CD4-positive, alpha-beta T cell treated with Interleukin-4 for 4 hours (primary cell): ENCODE measurements around the gene CGREF1.

Experiments
- DNase-seq: peaks from one replicate; pipeline ENCODE4 v3.0.0-alpha.2; 2020

Gene CGREF1, protein sequence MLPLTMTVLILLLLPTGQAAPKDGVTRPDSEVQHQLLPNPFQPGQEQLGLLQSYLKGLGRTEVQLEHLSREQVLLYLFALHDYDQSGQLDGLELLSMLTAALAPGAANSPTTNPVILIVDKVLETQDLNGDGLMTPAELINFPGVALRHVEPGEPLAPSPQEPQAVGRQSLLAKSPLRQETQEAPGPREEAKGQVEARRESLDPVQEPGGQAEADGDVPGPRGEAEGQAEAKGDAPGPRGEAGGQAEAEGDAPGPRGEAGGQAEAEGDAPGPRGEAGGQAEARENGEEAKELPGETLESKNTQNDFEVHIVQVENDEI

GRCh38 chr2:27118525-27119329 is at the start of gene CGREF1:
Gene CGREF1, minus strand, starts transcription at chr2:27119128. Its CDS starts 14,762 bp downstream, at chr2:27104366.
- no peak for DNase-seq

- DNase-seq = no peak
Measured at GRCh38 chr2:27164960-27165763, 46.2 kb upstream of the CGREF1 start.

- no peak for DNase-seq
Measured at GRCh38 chr2:27162151-27163121, 43.5 kb upstream of the CGREF1 start.

GRCh38 chr2:27160191-27160590 is 41.3 kb upstream of the CGREF1 start:
- no peak for DNase-seq

- no peak for DNase-seq
Measured at GRCh38 chr2:27159271-27159670, 40.3 kb upstream of the CGREF1 start.

- DNase-seq = no peak
Measured at GRCh38 chr2:27158468-27158867, 39.5 kb upstream of the CGREF1 start.

- DNase-seq = no peak
Measured at GRCh38 chr2:27155069-27155520, 36.2 kb upstream of the CGREF1 start.

DNA sequence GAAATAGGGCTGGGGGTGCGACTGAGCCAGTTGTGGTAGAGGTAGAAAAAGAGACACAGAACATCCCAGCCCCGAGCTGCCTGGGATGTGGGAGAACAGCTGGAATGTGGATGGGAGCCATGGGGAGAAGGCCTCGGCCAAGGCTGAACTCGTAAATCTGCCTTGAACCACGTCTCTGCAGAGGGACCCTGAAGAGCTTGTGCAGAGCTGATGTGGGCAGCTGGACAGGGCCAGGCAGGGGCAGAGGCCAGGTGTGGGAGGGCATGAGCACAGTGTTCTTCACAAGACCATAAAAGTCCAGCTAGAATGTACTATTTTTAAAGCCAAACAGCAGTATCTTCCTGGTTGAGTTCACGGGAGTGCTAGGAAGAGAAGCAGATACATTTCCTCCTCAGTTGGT is 35.6 kb upstream of the CGREF1 start:
- DNase-seq = no peak

DNA sequence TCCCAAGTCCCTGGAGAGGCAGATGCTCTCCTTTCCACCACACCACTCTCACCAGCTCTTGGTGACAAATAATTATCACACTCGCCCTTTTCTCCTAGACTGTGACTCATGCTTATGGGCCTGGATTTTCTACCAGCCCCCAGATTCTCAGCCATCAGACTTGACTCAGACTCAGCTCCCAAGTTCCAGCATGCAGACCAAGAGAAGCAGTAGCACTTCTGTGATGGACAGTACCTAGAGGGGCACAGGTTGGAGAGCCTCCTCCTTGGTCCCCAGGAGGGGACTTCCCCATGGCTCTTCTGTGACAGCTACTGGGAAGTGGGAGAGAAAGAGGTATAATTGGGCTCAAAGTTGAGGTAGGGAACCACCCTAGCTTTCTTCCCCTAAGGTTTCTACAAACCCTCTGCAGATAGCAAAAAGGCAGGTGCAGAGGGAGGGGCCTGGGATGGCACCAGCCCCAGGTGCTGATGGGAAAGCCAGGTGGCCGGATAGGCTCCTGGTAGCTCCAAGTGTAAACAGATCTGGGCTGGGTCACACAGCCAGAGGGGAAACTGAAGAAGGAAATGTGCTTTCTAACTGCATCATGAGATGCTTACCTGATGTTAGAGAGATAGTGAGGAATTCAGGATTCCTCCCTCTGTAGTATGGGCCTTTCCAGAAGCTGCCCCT is 34.0 kb upstream of the CGREF1 start:
- no peak for DNase-seq

DNA sequence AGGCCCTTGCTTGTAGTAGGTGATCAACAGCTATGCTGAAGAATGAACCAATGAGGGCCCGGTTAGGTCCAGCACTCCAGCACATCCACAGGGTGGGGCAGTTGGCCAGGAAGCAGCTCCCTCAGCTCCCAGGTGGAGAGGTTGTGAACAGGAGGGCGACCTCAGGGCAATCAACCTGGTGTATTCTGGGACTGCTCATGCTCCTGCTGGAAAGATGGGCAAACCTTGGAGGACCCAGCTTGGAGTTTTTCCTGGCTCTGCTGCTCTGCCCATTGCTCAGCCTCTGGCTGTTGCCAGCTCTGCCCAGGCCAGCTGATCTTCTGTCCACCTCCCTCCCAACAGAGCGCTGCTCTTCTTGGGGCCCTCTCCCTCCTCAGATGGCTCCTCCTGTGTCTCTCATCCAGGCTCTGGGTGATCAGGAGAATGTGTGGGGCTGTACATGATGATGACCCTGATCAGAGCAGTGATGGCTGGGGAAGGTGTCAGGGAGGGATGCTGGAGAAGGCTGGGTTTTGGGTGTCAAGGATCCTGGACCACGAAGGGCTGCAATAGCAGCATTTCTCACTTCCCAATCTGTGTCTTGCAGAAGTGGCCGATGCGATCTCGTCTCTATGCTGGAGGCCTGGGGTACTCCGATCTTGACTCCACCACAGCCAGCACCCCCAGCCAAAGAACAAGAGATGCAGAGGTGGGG is 33.3 kb upstream of the CGREF1 start:
- DNase-seq = no peak

GRCh38 chr2:27150639-27151230 is 31.8 kb upstream of the CGREF1 start:
- DNase-seq = no peak

- no peak for DNase-seq
Measured at GRCh38 chr2:27149570-27150405, 30.9 kb upstream of the CGREF1 start.

DNA sequence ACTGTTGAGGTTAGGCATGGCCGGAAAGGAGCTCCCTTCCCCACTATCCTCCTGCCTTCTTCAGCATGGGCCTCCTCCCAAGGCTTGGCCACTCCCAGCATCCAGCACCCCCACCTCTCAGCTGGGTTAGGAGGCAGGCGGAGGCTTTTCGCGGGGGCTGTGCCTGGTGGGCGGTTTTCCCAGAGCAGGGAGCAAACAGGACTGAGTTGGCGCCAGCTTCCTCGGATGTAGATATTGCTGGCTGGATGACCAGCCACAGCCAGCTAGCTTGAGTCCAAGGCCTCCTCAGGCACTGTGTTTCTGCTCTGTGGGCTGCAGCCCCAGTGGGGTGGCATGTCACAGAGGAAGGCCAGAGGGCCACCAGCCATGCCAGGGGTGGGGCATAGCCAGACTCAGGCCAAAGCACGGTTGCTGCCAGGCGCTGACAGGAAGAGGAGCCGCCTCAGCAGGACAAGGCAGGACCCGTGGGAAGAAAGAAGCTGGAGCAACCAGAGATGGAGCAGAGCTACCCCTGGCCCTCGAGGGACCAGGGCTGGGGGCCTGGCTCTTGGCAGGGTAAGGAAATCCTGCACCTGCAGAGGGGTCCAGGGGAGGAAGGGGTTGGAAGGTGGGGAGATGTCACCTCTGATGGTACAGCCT is 30.0 kb upstream of the CGREF1 start, which contains the start of gene TCF23:
Gene TCF23, plus strand, starts transcription at position 204 of the 639 bp plus-strand sequence. Its CDS starts 130 bp downstream, at position 334.
- DNase-seq = no peak

- no peak for DNase-seq
Measured at GRCh38 chr2:27147935-27148334, 29.0 kb upstream of the CGREF1 start.

GRCh38 chr2:27145682-27146081 is 26.8 kb upstream of the CGREF1 start:
- no peak for DNase-seq

DNA sequence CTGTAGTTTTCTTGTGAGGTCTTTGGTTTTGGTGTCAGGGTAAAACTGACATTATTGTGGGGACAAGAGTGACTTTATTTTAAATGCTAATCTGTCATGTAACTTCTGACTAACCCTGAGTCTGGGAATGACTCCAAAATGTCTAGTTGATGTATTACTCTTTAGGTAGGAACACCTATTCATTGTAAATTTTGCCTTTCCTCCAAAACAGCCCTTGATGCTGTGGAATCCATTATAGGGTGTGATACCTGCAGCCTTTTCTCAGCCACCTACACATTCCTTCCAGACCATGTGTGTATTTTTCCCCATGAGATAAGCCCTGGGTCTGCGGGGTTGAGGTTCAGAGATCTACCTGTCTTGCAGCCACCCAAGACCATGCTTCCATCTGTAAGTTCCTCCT is 24.4 kb upstream of the CGREF1 start:
- no peak for DNase-seq

DNA sequence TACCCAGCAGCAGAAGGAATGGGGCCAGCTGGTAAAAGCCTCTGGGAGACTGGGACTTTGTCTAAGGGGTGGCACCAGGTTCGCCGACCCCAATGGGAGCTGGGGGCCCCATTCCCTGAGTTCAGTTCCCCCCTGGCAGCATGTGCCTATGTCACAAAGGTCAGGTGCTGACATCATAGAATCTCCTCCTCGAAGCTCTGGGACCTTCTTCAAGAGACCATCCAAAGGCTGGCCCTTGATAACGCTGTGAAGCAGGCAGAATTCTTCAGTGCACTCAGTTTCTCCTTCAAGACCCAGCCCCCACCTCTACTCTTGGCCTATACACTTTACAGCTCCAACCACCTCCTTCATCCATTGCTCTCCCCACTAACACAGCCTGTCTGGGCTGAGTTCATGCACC is 20.4 kb upstream of the CGREF1 start, which contains the start of gene PRR30:
Gene PRR30, minus strand, starts transcription at position 101 of the 400 bp plus-strand sequence. CDS start 1,081 bp downstream, outside the sequence.
- no peak for DNase-seq

DNA sequence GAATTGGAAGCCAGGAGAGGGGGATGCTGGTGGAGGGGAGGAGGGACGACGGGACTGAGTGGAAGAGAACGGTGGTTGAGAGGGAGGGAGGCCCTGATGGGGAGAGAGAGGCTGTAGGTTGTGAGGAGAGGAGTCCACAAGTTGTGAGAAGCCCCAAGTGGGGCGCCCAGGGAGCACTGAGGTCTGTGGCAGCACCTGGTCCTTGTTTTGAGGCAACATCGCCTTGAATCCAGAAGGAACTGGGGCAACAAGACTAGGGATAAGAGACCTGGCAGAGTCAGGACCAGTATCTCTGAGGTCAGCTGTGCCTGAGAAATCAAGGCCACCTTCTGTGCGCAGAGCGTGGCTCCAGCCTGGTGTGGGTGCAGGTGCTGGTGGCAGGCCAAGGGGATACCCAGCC is 19.2 kb upstream of the CGREF1 start:
- DNase-seq = no peak
